ENCODE measurements around the gene NHLRC4.

Gene NHLRC4

GRCh38 chr16:531494-532125, 35.2 kb upstream of the NHLRC4 start:
- DNase-seq = no peak

GRCh38 chr16:533391-534123, 33.2 kb upstream of the NHLRC4 start:
- DNase-seq = no peak

DNA sequence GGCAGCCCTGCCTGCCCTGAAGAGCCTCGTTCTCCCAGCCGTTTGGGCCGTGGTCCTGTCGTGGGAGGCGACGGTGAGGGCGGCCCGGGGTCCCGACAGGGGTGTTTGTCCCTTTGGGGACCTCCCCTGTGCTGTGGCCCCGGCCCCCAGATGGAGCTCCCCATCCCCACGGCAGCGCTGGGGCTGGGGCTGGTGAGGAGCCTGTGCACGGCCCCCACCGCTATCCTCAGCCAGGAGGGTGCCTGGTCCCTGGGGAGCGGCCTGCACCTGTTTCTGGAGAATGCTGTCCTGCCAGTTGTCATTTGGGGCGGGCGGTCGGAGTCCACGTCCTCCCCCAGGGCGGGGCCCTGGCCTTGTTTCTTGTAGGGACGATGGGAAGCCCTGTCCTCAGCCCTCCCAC, 32.7 kb upstream of the NHLRC4 start:
- DNase-seq = no peak

GRCh38 chr16:534856-535445, 31.9 kb upstream of the NHLRC4 start:
- DNase-seq = no peak

DNA sequence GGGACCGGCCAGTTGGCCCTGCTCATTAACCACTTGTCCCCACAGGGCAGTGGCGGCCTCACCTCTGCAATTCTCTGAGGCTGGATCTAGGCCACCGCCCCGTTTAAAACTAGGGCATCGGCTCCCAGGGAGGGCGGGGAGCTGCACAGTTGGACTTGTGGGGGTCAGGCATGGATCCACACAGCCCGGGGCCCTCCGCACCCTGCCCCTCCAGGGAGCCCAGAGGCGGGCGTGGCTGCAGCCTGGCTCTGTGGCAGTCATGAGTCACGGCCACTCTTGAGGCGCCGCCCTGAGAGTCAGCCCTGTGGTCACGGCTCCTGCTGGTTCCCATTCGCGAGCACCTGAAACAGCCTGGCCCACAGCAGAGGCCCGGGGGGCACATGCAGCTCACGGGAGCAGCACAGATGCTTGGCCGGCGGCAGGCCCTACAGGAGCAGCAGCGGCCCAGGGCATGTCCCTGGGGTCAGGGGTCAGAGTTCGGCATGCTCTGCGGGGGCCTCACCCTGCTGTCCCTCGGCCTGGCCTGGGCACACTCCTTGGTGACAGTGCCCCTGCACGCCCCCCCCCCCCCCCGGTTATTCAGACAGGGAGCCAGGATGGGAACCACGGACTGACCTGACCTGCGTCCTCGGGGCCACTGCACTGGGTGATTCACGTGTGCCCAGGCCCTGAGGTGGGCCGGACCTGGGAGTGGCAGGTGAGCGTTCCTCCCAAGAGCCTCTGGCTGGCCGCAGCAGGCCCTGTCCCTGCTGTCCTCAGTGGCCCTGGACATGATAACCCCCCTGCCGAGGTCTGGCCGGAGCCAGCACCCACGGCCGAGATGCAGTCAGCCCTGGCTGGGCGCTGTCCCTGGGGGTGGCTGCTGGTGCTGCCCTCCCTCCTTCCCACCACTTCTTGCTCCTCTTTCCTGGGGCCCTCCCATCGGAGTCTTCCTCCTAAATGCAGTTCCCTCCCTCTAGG, 31.1 kb upstream of the NHLRC4 start:
- DNase-seq = peak; percentile 20

- DNase-seq = no peak
Observed at GRCh38 chr16:536746-537145, 30.1 kb upstream of the NHLRC4 start.

DNA sequence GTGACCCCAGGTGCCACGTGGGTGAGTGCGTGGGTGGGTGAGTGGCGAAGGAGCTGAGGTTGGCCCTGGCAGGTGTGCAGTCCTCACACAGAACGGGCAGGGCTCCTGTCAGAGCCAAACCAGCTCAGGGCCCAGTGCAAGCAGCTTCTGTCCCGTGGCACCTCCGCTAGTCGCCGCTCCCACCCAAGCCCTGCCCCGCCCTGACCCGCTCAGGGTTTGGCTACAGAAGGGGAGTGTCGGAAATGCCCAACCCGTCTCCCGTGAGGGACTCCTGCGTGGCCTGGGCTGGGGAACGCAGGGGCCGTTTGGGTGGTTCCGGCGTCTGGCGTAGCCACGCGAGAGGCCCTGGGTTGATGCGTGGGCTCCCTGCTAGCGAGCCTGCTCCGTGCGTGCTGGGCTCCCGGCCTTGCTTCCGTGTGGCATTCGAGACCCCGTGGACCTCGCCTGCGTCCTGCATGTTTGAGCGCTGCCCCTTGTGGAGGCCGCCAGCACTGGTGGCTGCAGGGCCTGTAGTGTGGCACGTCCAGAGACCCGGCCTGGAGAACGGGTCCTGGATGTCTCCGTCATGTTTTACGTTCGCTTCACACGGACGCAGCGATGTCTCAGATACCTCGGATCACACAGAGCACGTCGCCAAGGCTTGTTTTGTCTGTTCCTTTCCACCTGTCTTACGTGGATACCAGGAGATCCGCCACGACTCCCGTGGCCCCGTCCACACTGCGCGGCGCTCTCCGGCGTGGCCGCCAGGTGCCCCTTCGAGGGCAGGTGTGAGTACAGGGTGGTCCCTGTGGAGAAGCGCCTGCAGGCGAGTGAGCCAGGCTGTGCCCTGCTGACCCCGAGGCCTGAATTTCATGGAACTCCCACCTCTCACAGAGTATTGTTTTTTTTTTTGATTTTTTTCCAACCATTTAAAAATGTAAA, 29.1 kb upstream of the NHLRC4 start:
- no peak for DNase-seq

DNA sequence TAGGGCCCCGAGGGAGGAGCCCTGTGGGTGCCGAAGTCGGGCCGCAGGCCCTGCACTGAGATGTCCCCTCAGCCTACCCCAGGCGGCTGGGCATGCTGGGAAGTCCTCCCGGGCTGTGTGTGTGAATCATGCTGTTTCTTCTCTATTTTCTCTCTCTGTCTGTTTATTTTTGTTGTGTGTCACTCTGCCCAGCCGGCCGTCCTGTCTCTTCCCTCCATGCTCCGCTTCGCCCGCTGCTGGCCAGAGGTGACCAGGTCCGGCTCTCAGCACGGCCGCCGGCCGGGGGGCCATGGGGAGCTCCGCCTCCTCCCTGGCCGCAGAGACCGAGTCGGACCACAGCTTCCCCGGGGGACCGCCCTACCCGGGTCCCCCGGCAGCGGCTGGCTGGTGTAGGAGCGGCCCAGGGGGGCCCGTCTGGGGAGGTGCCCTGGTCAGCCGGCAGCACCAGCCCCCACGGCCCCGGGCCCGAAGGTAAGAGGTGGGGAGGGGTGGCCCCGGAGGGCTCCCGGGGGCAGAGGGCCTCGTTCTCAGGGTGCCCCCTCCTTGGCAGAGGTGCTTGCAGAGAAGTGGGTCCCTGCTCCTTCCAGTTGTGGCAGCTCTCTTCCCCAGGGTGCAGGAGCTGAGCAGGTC, 26.8 kb upstream of the NHLRC4 start:
- DNase-seq = no peak

DNA sequence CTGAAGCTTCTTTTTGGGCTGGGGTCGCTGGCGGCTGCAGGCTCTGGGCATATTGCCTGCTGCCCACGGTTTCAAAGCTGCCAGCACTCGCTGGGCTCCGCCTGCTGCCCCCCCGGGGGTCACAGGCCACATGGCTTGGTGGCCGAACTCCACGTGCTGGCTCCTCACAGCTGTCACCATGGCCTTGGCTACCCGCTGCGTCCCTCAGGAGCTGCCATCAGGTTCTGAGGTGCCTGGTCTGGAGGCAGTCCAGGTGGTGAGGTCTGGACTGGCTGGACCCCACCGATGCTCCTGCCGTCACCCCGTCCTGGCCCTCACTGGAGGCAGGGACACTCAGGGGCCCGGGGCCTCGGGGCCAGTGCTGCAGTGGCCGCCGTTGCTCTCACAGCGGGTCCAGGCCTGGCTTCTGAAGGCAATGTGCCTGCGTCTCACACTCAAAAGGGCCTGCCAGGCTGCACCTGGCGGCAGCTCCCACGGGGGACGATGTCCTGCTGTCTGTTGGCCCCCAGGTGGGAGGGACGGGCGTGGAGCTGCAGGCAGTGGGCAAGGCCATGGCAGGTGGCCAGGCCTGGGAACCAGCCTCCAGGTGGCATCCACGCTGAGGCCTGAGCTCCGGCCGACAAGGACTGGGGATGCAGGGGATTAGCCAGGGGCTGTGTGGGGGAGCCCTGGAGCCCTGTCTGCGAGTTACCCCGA, 26.0 kb upstream of the NHLRC4 start:
- DNase-seq = no peak

DNA sequence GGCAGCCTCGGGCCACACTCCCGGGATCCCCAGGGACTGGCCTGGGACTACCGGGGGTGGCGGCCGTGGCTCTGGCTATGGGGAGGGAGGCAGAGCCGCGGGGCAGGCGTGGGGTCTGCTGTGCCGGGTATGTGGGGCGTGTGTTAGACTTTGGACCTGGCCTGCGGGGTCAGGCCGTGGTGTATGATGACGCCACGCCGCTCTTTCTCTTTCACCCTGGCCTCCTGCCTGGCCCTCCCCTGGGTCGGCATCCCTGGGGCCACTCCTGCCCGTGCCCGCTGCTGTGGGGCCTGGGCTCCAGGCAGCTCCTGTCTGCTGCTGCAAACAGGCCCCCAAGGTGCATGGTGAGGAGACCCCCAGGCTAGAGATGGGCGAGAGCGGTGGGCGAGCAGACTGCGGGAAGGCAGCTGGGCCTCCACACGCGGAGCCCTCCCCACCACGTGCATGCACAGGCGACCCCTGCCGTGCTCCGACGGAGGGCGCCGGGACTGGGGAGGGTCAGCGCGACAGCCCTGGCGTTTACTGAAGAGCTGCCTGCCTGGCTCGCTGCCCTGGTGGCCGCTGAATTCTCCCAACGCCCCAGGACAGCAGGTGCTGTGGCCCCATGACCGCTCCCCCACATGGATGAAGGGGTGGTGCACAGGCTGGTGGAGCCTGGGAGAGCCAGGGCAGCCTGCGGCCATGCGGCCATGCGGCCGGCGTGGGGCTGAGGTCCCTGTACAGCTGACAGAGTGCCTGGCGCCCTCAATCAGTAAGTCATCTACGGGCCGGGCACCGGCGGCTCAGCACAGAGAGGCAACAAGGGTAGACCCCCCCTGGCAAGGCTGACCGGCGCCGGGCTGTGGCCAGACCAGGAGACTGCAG, 23.3 kb upstream of the NHLRC4 start:
- no peak for DNase-seq

DNA sequence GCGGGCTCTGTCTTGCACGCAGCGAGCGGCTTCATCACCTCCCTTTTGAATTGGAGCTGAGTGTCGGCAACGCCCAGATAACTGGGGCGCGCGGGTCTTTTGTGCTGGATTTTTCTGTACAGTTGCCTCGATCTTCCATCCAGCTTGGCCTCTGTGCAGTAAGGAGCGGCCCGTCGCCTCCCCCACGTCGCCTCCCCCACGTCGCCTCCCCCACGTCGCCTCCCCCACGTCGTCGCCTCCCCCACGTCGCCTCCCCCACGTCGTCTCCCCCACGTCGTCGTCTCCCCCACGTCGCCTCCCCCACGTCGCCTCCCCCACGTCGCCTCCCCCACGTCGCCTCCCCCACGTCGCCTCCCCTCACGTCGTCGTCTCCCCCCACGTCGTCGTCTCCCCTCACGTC, 22.3 kb upstream of the NHLRC4 start:
- no peak for DNase-seq

GRCh38 chr16:546909-547770, 19.7 kb upstream of the NHLRC4 start:
- DNase-seq = peak; percentile 25

GRCh38 chr16:548586-548985, 18.2 kb upstream of the NHLRC4 start:
- DNase-seq = no peak

GRCh38 chr16:549544-550263, 17.1 kb upstream of the NHLRC4 start:
- DNase-seq = no peak

- DNase-seq = no peak
Observed at GRCh38 chr16:551210-551609, 15.6 kb upstream of the NHLRC4 start.

GRCh38 chr16:552171-552570, 14.6 kb upstream of the NHLRC4 start:
- no peak for DNase-seq

- no peak for DNase-seq
Observed at GRCh38 chr16:553601-554296, 13.1 kb upstream of the NHLRC4 start.

- DNase-seq = no peak
Observed at GRCh38 chr16:554297-554621, 12.5 kb upstream of the NHLRC4 start.
